GF-D8 (cell line): Measurements from ENCODE around the gene SCYGR4.
"Not testable (repeated sequence)": the region's sequence is repeated elsewhere in the genome, so short reads cannot be mapped to it uniquely, and the experiment has no call there.

Experiments used
- DNase-seq: peaks from one replicate; lab custom pipeline; 2025; lab: John Stamatoyannopoulos, UW

The SCYGR4 gene, protein sequence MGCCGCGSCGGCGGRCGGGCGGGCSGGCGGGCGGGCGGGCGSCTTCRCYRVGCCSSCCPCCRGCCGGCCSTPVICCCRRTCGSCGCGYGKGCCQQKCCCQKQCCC

DNA sequence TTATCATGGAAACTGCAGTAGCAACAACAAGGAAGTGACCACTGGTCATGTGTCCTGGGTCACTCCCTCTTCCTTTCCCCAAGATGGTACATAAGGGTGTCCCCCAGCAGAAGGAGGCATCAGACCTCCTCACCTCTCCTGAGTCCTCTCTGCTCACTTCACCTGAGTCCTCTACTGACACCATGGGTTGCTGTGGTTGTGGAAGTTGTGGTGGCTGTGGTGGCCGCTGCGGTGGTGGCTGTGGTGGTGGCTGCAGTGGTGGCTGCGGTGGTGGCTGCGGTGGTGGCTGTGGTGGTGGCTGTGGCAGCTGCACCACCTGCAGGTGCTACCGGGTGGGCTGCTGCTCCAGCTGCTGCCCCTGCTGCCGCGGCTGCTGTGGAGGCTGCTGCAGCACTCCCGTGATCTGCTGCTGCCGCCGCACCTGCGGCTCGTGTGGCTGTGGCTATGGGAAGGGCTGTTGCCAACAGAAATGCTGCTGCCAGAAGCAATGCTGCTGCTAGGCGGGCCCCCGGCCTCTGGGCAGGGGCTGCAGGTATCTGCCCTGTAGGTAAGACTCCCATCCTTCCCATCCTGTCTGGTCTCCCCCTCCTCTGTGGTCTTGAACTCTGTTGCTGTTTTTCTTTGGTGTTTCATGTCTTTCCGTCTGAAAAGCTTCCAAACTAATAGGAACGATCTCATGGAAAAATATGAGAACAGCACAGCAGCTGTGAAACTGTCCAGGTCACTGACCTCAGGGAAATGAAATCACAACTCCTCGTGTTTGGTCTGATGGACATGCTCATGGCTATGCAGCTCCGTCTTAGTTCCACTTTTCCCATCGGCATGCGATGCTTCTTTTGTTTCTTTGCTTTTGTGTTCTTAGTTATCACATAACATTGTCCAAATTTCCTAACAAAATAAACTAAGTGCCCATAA lies at the start of gene SCYGR4:
TSS of gene SCYGR4 (plus strand) at position 183 of the 915 bp plus-strand sequence. CDS start at position 183, 0 bp downstream.
- DNase-seq = no peak

DNA sequence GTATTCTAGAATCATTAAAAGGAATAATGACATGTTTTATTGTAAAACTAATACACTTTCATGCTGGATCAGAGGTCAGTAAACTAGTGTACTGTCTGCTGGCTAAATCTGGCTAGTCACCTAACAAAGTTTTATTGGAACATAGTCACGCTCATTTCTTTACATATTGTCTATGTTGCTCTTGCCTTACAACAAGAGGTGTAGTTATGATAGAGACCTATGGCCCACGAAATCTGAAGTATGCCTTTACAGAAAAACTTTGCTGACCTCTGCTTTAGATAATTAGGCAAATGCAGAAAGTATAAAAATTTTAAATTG lies 48.5 kb upstream of the SCYGR4 start:
- DNase-seq = no peak

DNA sequence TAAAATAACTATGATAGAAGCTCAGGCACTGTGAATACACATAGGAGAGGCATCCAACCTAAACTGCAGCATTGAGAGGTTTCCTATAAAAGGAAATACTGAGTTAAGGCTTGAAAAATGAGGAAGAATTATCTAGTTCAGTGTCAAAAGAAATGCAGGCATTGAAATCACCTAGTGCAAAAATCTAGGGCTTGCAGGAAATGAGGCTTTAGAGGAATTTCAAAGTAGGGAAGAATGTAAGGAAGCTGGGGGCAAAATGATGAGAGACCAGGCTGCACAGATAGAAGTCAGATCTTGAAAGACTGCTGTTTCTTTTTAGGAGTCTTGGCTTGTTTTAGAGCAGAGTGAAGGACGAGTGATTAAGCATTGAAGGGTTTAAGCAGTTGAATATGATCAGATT lies 46.7 kb upstream of the SCYGR4 start:
- DNase-seq = no peak

DNA sequence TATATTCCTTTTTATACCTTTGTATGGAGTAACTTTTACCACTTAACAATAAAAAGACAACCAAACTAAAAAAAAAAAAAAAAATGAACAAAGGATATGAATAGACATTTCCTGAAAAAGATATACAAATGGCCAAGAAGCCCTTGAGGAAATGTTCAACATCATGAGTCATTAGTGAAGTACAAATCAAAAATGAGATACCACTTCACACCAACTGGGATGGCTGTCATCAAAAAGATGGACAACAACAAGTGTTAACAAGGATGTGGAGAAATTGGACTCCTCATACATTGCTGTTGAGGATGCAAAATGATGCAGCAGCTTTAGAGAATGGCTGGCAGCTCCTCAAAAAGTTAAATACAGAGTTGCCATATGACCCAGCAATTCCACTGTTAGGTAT lies 41.2 kb upstream of the SCYGR4 start:
- DNase-seq = no peak

DNA sequence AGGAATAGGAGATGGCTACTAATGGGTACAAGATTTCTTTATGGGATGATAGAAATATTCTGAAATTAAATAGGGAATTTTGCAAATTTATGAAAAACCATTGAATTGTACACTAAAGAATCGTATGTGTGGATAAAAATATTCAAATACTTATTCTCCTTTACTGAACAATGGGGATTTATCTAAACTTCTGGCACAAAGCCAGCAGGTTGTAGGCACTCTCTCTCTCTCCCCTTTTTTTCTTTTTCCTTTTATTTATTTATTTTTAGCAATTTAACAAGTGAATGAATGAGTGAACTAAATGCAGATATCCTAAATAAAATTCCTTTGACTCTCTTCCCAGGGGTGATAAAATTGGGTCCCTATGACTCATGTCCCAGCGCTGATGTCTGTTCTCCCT lies 40.5 kb upstream of the SCYGR4 start:
- DNase-seq = no peak

DNA sequence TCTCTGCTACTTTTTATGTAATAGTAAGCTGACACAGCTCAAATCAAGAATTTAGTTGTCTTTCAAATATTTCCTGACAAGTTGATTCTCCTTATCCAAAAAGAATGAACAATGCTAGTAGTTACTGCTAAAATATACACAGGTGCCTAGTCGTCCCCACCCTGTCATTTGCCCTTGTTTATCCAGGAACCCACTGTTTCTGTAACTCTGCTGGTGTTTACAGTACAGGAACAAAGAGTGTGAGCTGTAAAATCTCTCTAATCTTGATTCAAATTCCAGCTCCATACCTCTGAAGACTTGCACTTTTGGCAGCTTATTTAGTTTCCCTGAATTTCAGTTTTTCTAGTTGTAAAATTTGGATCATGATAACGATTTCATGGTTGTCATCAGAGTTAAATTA lies 39.7 kb upstream of the SCYGR4 start:
- no peak for DNase-seq

DNA sequence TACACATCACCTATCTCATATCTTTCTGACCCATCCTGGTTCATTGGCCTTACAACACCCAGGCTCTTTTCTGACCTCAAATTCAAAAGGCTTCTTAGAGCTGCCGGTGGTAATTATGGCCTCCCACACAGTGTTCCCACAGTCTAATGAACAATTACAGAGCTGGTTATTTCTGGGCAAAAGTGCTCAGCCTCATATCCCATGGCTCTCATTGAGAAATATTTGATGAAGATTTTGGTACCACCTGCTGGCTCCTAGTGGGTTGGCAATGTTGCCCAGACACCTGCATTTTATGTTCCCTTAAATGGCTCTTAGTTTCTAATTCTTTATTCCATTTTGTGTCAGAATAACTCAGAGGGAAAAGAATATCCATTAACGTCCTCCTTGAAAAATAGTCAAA lies 38.7 kb upstream of the SCYGR4 start:
- no peak for DNase-seq

DNA sequence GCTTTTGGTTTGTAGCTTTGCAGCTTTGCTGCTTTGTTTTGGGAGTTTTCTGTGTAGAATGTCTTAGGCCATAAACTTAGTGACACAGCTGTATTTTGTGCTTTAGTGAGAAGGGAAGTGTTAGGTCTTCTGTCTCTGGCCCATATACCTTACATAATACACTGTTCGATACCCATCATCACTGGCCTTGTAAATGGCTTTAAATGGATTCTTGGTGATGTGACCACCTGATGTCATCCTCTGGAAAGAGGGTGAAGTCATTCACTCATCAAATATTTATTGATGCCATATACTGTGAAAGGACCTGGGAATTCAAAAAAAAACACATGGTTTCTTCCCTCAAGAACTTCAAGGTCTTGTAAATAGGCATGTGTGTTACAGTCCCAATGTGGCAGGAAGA lies 37.5 kb upstream of the SCYGR4 start:
- no peak for DNase-seq

DNA sequence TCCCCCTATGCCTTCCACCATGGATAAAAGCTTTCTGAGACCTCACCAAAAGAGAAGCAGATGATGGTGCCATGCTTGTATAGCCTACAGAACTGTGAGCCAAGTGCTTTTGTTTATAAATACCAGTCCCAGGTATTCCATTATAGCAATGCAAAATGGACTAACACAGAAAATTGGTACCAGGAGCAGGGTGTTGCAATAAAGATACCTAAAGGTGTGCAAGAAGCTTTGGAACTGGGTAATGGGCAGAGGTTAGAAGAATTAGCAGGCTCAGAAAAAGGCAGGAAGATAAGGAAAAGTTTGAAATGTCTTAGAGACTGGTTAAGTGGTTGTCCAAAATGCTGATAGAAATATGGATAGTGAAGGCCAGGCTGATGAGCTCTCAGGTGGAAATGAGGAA lies 34.9 kb upstream of the SCYGR4 start:
- no peak for DNase-seq

DNA sequence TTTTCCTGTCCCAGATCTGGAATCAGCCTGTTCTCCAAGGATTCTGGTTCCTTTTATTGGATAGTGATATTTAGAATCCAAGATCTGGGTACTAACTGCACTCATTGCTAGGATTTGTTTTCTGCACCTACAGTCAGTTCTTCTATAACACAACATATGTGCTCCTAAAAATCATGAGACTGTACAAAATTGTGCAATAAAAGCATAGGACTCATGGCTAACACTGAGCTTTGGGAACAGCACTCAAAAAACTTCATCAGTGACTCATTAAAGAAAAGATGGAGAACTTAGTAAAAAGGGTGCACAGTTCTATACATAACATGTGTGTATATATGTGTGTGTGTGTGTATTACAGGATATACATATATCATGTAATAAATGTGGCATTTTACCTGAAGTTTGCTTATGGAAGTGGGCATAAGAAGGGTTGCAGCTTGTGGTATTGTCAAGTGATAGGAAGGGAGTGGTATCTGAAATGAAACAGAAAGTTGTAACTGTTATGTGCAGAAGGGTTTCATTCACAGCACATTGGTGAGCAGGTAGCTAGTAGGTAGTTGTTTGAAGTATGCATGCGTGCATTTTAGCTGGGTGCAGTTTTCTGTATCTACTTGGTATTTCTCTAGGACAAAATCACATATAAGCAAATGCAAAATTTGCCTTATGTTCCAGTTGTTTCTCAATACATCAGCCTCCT lies 24.5 kb upstream of the SCYGR4 start:
- no peak for DNase-seq

DNA sequence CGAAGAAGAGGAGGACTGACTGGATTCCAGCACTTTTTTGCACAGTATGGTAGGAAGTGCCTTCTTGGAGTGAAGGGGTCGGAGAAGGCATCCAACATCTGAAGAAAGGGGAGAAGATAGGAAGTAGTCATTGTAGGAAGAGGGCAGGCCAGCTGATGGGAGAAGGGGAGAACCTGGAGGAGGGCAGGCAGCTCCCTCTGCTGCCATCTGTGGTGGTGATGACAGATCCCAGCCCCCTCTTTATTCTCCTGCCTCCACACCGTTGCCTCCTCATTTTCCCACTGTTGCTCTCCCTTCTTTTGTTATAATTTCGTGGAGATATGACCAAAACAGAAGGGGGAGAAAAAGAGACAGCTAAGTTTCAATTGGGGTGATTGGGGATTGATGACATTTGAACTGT lies 21.5 kb upstream of the SCYGR4 start:
- no peak for DNase-seq

DNA sequence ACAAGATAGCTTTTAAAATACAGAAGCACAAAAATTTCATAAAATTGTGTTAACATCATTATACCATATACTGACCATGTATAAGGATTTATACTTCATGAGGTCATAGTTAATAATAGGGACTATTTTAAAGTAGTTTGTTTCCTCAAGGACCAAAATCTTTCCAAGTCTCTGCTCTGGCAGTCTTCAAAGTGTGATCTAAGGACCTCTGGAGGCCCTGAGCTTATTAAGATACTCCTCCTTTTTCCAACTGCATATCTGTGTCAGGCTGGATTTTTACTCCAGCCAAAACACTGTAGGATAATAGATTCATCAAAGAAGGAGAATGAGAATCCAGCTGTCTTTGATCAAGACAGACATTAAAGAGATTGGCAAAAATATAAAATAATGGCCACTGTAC lies 20.3 kb upstream of the SCYGR4 start:
- DNase-seq = no peak

DNA sequence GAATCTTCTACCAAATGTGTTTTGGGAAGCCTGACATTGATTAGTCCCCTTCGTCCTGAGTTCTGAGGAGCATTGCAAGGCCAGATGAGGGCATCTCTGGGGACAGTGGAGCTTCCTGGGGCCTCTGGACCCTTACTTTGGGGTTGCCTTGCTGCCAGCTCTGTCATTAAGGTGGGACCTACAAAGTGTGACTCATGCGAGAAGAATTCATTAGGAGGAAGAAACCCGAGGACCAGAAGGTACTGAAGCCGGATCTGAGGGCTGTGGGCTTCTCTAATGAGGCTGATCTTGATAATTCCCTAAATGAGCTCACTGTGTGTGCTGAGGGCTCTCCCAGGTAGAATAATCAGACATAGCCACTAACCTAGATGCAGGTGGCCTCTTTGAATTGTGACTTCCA lies 19.3 kb upstream of the SCYGR4 start:
- DNase-seq = no peak

DNA sequence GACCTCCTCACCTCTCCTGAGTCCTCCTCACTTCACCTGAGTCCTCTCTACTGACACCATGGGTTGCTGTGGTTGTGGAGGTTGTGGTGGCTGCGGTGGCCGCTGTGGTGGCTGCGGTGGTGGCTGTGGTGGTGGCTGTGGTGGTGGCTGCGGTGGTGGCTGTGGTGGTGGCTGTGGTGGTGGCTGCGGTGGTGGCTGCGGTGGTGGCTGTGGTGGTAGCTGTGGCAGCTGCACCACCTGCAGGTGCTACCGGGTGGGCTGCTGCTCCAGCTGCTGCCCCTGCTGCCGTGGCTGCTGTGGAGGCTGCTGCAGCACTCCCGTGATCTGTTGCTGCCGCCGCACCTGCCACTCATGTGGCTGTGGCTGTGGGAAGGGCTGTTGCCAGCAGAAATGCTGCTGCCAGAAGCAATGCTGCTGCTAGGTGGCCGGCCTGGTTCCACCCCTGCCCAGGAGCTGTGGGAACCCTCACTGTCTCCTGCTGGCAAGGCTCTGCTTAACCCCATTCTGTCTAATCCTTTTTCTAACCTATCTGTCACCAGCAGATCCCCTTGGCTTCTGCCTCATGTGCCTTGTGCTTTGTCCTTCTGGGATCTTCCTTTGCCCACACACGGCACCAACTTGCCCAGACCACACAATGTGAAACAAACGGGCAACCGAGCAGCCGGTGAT lies 18.3 kb upstream of the SCYGR4 start, which contains the start of gene SCYGR2:
TSS of gene SCYGR2 (plus strand) at position 59 of the 669 bp plus-strand sequence. CDS start at position 59, 0 bp downstream.
- not testable (repeated sequence) for DNase-seq

DNA sequence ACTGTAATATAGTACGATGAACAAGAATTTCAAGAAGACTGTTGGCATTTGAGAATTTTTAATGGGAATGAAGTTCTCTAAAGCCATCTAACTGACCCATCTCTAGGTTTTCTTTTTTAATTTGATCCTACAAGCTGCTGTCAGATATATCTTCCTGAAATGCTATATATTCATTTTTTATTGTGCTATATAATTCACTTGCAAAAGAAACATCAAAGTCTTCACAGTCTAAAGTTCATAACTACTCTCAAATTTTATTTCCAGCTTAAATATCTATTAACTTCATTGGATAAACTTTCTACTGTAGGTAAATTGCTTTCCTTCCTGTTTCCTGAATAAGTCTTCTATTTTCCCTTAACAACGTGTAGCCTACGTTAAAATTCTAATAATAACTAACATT lies 14.9 kb upstream of the SCYGR4 start:
- no peak for DNase-seq

DNA sequence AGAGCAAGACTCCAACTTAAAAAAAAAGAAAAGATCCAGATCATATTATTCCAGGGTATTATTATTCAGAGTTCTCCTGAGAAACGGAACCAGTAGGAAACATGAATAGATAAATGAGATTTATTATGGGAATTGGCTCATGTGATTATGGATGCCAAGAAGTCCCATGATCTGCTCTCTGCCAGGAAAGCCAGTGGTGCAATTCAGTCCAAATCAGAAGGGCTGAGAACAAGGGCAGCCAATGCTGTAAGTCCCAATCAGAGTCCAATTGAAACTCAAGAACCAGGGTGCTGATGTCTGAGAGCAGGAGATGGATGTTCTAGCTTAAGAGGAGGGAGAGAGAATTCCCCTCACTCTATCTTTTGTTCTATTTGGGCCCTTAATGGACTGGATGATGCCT lies 10.8 kb upstream of the SCYGR4 start:
- no peak for DNase-seq

DNA sequence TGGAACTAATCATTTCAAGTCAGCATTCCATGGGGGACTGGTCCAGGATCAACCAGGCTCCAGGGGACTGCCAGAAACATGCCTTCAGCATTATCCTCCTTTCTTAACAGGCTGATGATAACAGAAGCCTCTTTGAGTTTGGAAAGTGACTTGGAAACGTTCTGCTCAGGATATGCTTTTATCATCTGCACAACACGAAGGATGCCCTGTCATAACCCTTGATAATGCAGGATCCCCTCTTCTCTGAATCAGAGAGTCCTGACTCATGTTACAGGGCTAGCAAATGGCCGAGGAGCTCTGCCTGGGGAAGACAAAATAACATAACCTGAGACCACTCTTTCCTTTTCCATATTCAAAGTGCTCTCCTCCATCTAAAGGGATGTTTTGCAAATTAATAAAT lies 9.4 kb upstream of the SCYGR4 start:
- no peak for DNase-seq

DNA sequence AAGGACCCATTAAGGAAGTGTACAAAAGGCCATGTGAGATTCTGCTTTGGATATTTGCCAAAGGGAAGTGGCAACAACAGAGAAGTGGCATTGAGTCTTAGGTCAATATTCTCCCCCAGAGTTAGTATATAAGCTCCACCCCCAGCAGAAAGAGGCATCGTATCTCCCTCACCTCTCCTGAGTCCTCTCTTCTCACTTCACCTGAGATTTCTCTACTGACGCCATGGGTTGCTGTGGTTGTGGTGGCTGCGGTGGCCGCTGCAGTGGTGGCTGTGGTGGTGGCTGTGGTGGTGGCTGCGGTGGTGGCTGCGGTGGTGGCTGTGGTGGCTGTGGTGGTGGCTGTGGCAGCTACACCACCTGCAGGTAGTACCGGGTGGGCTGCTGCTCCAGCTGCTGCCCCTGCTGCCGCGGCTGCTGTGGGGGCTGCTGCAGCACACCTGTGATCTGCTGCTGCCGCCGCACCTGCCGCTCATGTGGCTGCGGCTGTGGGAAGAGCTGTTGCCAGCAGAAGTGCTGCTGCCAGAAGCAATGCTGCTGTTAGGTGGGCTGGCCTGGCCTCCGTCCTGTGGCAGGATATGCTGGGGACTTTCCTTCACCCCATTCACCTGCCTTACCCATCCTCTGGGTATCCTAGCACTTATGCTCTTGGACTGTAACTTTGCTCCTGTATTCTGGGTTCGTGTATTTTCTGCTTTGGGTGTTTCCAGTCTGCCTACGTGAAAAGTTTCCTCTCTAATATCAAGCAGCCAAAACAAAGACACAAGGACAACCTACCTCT lies 8.5 kb upstream of the SCYGR4 start:
- DNase-seq = peak; percentile 29

DNA sequence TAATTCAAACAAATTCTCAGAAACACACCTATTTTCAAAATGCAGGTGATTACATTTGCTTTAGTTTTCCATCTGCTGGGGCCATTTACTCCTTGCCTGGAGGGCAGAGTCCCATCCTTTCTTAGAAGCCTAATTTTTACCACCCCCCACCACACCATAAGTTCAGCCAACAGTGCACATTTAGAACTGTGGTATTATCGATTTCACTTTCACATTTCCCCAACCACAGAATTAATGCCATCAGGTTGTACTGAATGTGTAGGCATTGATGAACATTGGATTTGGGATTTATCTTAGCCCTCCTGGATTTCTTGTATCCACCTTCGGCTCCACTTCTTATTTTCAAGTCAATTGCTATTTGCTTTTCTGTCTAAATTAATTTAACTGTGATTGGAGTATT lies 7.2 kb upstream of the SCYGR4 start:
- DNase-seq = no peak

DNA sequence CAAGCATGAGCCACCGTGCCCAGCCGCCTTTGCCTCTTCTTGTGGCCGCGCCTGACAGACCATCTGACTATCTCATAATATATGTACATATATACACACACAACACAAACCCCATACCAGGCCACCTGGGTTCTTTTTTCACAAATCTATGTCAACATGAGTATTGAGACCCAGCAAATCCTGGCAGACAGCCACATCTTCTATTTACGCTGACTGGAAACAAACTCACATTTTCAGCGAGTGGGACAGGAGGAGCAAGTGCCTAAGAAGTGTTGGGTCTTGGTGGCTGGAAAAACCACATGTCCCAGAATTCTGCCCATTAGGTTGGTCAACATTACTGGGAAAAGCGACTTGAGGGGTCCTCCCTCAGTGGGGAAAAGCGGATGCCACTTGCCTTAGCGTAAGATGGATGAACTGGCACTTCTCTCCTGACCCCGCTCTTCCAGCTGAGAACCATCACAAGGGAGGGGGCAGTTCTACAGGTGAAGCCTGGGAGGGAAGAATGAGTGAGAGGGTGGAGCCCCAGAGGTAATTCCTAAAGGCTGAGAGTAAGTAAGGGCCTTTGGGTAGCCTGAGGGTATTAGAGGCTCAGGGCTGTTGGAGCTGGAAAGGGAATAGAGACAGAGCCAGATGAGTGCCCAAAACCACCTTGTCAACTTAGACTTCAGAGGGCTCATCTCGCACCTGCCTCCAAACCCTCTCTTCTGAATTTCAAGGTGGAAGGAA lies 4.6 kb upstream of the SCYGR4 start:
- DNase-seq = no peak

DNA sequence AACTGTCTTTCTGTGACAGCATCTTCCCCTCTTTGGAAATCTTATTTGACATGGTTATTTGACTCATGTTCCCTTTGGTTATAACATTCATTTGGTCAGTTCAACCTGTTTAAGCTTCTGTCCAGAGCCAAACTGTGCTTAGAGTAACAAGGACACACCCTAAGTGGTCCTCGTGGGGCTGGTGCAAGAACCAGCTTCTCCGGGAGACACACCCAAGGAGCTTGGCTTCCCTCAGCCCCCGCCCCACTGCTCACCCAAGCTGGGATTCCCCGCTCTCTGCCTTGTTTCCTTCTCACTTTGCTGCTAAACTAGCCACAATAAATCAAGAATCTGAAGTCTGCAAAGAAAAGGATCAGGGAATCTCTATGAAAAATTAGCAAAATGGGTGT lies 4.0 kb upstream of the SCYGR4 start:
- no peak for DNase-seq
